HL-60/S4 treated with phorbol 12-myristate 13-acetate at 8.2 ng/mL for 4 days and 3 days (cell line): ENCODE data around the gene TMEM176B.

Experiments
- in situ Hi-C: fragments of 300-500 bp; cut with MboI; formaldehyde crosslinking; loops from 2 replicates; pipeline ENCODE4 v1.15.0; 2022; ENCODE audit warnings: low sequenced_read_pairs

Gene TMEM176B

DNA sequence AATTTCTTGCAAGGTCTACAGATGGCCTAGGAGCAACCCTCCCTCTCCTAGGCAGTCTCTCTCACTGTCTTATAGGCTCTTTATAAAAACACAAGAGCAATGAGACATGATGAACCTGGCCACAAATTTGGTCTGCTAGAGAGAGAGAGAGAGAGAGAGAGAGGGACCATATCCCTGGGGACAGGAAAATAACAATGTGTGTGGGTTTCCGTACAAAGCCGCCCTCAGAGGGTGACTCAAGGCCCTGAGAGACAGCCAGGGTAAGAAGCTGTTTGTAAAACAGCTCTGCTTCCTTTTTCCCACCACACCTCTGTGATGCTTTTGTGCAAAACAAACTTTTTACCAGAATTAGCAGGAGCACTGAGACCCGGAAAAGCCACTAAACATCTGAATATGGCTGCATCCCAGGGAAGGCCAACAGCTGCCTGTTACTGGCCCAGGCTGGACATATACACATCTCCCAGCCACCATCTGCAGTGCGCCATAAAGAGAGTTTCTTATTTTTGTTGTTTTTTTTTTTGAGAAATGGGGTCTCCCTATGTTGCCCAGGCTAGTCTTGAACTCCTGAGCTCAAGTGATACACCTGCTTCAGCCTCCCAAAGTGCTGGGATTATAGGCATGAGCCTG lies 44.6 kb downstream of the TMEM176B start:
- in situ Hi-C loops, result loop anchor here (25.0 kb wide), 1 partner anchor 318 kb away; no protein-coding TSS in a partner anchor

DNA sequence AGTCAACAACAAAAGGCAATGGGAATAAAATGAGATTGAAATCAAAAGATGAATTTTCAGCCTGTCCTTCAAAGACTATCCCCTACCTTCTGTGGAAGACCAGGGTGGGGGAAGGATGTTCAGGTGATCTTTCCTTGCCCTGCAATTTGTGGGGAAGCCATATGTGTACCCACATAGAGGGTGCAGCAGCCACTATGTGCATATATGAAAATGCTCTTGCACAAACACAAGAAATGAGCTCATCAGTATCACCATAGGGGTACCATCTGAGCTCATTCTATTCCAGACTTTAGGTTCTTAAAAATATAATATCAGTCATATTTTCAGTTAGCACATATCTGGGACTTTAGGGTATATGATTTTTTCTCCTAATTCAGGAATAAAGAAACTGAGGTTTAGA lies 45.2 kb downstream of the TMEM176B start:
- in situ Hi-C loops, result loop anchor here (25.0 kb wide), 1 partner anchor 318 kb away; no protein-coding TSS in a partner anchor

DNA sequence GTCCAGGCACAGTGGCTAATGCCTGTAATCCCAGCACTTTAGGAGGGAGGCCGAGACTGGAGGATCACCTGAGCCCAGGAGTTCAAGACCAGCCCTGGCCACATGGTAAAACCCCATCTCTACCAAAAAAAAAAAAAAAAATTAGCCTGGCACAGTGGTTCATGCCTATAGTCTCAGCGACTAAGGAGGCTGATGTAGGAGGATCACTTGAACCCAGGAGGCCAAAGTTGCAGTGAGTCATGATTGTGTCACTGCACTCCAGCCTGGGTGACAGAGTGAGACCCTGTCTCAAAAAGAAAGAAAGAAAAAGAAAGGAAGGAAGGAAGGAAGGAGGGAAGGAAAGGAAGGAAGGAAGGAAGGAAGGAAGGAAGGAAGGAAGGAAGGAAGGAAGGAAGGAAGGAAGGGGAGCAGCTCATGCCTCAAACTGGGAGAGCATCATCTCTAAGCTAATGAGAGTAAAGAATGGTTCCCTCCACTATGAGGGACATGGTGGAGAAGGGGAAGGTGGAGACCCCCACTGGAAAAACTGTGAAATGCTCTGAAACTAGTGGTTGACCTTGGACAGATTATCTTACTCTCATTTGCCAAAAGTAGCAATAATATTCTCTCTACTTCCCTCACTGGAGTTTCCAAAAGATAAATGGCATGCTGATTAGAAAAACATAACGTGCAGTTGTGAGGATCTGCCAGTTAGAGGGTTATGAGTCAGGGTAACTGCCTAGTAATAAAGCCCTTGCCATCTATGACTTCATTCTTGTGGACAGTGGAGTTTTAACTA lies 46.1 kb downstream of the TMEM176B start:
- in situ Hi-C loops, result loop anchor here (25.0 kb wide), 1 partner anchor 317 kb away; no protein-coding TSS in a partner anchor

DNA sequence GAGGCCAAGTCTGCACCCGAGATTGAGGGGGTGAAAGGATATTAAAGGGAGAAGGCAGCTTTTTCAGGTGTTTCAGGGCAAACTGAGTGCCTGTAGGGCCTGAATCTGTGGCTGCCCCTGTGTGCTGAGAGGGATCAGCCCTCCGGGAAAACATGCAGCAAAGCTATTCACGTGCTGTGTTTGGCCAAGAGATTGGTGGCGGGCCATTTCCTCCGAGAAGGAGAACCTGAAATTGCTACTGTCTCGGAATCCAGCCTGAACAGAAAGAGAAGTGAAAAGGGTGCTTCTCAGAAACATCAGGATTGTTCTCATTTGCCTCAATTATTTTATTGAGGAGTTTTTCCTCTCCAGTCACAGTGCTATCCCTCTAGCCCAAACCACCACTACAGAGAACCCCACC lies 46.9 kb downstream of the TMEM176B start:
- in situ Hi-C loops, result loop anchor here (25.0 kb wide), 1 partner anchor 316 kb away; no protein-coding TSS in a partner anchor

DNA sequence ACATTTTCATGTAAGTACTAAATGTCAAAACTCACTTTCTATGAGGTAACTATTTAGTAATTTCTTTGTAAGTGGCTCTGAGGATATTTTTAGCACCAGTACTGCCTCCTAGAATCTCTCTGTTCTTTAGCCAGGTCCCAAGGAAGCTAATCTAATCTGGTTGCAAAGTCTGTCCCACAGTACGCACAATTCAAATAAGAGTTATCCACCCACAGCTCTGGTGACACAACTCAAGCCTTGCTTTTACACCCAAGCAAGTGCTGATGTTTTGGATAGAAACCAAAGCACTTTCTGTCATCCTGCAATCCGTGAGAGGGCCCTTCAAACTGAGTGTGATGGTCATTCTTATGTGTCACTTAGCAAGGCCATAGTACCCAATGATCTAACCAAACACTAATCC lies 48.5 kb downstream of the TMEM176B start:
- in situ Hi-C loops, result loop anchor here (25.0 kb wide), 1 partner anchor 314 kb away; no protein-coding TSS in a partner anchor

DNA sequence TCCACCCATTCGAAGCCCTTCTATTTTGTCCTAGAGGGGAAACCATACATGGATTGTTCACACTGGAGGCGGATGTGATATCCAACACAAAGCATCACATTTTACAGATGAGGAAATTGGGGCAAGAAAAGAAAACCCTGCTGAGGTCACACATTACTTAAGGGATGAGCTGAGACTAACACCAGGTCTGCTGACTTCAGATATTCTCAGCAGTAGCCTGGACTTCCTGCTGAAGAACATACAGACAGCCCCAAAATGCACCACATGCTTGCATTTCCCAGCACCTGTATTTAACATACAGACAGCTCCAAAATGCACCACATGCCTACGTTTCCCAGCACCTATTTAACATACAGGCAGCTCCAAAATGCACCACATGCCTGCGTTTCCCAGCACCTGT lies 51.8 kb downstream of the TMEM176B start:
- in situ Hi-C loops, result no loop called here

DNA sequence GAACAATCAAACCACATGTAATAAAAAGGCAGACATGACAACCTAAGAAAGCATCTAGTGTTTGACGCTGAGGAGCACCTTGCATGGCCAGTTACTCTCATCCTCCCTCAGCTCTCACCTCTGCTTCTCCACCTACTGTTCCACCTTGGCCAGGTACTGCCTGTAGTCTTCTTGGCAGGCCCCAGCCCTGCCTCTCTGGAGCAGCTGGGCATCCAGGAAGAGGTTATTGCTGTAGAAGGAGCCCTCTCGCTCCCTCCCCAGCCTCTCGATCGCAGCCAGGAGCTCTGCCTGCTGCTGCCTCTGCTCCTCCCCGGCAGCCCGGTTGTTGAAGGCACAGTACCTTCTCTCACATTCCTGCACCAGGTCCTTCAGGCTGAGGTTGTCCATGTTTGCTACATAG lies 53.2 kb downstream of the TMEM176B start:
- in situ Hi-C loops, result no loop called here

DNA sequence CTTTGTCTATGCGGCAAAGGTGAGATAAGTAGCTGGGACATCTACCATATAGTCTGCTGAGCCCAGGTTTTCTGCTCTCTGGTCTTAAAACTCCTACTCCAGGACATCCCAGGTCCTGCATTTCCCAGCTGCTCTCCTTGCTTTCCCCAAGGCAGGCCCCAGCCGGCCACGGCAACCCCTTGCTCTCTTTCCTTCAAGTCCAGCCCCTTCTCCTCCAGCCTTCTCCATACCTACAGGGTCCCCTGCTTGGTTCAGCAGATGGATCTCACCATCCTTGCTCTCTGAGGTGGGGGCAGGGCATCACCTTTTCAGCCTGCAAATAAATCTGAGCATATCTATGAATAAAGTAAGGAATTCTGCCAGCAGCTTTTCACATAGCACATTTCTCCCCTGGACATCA lies 54.3 kb downstream of the TMEM176B start:
- in situ Hi-C loops, result no loop called here

DNA sequence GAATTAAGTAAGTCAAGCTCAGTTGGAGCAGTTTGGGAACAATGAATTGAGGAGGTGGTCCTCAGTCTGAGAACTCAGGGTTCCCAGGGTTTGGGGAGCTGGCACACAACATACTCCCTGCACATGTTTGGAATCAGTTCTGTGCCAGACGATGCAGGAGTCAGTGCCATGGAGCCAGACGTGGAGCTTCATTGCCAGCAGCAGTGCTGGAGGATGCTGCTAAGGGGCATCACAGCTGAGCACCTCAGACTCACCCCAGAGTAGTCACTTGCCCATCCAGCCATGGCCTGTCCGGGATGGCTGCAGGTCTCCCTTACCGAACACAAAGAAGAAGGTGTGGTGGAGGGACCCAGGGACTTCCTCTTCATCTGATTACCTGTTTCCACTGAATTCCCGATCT lies 55.1 kb downstream of the TMEM176B start:
- in situ Hi-C loops, result no loop called here

DNA sequence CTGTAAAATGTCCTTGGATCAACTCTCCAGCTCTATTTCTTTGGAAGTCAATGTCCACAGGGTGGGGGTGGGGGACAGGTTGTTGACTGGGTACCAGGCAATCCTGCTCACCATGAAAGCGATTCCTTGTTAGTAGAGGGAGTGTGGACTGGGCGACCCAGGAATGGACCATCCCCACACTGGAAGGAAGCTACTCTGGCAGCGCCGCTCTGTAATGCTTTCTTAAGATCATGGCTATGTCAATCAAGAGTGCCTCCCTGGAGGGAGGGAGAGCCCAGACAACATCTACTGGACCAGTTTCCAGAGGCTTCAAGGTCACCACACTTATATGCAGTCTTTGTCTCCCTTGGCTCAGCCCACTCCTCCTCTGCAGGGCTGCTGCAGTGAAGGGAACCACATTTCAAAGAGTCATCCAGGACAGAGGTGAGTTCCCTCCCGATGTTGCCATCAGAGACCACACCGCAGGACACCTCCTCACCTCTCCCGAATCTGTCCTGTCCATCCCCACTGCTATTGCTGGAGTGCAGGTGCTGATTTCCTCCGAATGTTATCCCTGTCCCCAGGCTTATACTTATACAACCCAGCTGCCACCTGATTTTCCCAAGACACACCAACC lies 56.0 kb downstream of the TMEM176B start:
- in situ Hi-C loops, result no loop called here

DNA sequence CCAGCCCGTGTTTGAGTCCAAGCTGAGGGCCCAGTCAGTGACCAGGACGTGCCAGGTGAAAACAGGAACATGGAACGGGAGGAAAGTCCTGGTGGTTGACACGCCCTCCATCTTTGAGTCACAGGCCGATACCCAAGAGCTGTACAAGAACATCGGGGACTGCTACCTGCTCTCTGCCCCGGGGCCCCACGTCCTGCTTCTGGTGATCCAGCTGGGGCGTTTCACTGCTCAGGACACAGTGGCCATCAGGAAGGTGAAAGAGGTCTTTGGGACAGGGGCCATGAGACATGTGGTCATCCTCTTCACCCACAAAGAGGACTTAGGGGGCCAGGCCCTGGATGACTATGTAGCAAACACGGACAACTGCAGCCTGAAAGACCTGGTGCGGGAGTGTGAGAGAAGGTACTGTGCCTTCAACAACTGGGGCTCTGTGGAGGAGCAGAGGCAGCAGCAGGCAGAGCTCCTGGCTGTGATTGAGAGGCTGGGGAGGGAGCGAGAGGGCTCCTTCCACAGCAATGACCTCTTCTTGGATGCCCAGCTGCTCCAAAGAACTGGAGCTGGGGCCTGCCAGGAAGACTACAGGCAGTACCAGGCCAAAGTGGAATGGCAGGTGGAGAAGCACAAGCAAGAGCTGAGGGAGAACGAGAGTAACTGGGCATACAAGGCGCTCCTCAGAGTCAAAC lies 57.7 kb downstream of the TMEM176B start:
- in situ Hi-C loops, result no loop called here
